NCI-H2196 (cell line): ENCODE data around the gene FARP2.
"Not testable (repeated sequence)": the region's sequence is repeated elsewhere in the genome, so short reads cannot be mapped to it uniquely, and the experiment has no call there.

Experiments used
- DNase-seq: peaks from one replicate; lab custom pipeline; 2025; ENCODE audit not compliant: unreplicated experiment; lab: John Stamatoyannopoulos, UW

FARP2 gene

GRCh38 chr2:241501551-241501950 is 145.5 kb downstream of the FARP2 start:
- no peak for DNase-seq

- no peak for DNase-seq
These were observed 146.2 kb downstream of the FARP2 start for GRCh38 chr2:241502281-241502680.

GRCh38 chr2:241503776-241504392 is 147.8 kb downstream of the FARP2 start:
- DNase-seq = no peak

- DNase-seq = no peak
These were observed 149.1 kb downstream of the FARP2 start for GRCh38 chr2:241505086-241505780.

- no peak for DNase-seq
These were observed 149.7 kb downstream of the FARP2 start for GRCh38 chr2:241505781-241506201.

GRCh38 chr2:241506317-241506716 is 150.2 kb downstream of the FARP2 start:
- not testable (repeated sequence) for DNase-seq

- DNase-seq = no peak
These were observed 150.8 kb downstream of the FARP2 start for GRCh38 chr2:241506793-241507429.

- DNase-seq = peak; percentile 59
These were observed 151.6 kb downstream of the FARP2 start for GRCh38 chr2:241507430-241508239.

- peak; percentile 99 for DNase-seq
These were observed 152.4 kb downstream of the FARP2 start, which contains the start of gene STK25 for GRCh38 chr2:241508240-241509154. TSS of gene STK25 (minus strand) at chr2:241508584. CDS start at chr2:241508035, 549 bp downstream.

GRCh38 chr2:241509155-241509784 is 153.2 kb downstream of the FARP2 start:
- DNase-seq = no peak

- DNase-seq = no peak
These were observed 155.1 kb downstream of the FARP2 start for GRCh38 chr2:241511091-241511741.

- DNase-seq = no peak
These were observed 158.5 kb downstream of the FARP2 start for GRCh38 chr2:241514553-241514952.

- no peak for DNase-seq
These were observed 159.1 kb downstream of the FARP2 start for GRCh38 chr2:241514986-241515737.

- no peak for DNase-seq
These were observed 160.5 kb downstream of the FARP2 start for GRCh38 chr2:241516520-241516965.

- no peak for DNase-seq
These were observed 161.2 kb downstream of the FARP2 start for GRCh38 chr2:241517297-241517696.

GRCh38 chr2:241519669-241520068 is 163.6 kb downstream of the FARP2 start:
- DNase-seq = no peak

GRCh38 chr2:241522477-241522876 is 166.4 kb downstream of the FARP2 start:
- no peak for DNase-seq
